OCI-LY1 (cell line): ENCODE results near the gene RNF207.

Experiments
- H2AFZ ChIP-seq: fragments of 200-600 bp; sonication (generic), shearing (Covaris generic); 2 replicates; pipeline ENCODE4 v1.6.0; 2014; ENCODE audit warnings: antibody characterized with exemption, mild to moderate bottlenecking, low read length
- H3F3A ChIP-seq: fragments of 200-600 bp; sonication (generic), shearing (Covaris generic); 2 replicates; pipeline ENCODE4 v1.6.0; 2014; ENCODE audit warnings: mild to moderate bottlenecking, antibody characterized with exemption, low read length, moderate library complexity; ENCODE audit not compliant: insufficient read depth
- H3K27ac ChIP-seq: fragments of 200-600 bp; sonication (generic); 2 replicates; pipeline ENCODE4 v1.5.1; 2014; ENCODE audit warnings: low read length, mixed run types, mild to moderate bottlenecking, low read depth; ENCODE audit not compliant: poor library complexity, severe bottlenecking
- H3K27me3 ChIP-seq: fragments of 200-600 bp; sonication (generic); 2 replicates; pipeline ENCODE4 v1.6.0; 2014; ENCODE audit warnings: antibody characterized with exemption, mild to moderate bottlenecking, low read length, moderate library complexity; ENCODE audit not compliant: insufficient read depth
- H3K36me3 ChIP-seq: fragments of 200-600 bp; sonication (generic); 2 replicates; pipeline ENCODE4 v1.6.1; 2014; ENCODE audit warnings: mild to moderate bottlenecking, antibody characterized with exemption, low read length, moderate library complexity, mixed read lengths; ENCODE audit not compliant: insufficient read depth
- H3K4me1 ChIP-seq: fragments of 200-600 bp; sonication (generic); 2 replicates; pipeline ENCODE4 v1.5.1; 2014; ENCODE audit warnings: mild to moderate bottlenecking, low read length, moderate library complexity; ENCODE audit not compliant: insufficient read depth, severe bottlenecking
- H3K4me2 ChIP-seq: fragments of 200-600 bp; sonication (generic), shearing (Covaris generic); 2 replicates; pipeline ENCODE4 v1.6.1; 2014; ENCODE audit warnings: low read length
- H3K4me3 ChIP-seq: fragments of 200-600 bp; sonication (generic); 2 replicates; pipeline ENCODE4 v1.5.1; 2014; ENCODE audit warnings: low read length, low read depth, mild to moderate bottlenecking, mixed read lengths; ENCODE audit not compliant: poor library complexity, severe bottlenecking
- H3K79me2 ChIP-seq: fragments of 200-600 bp; shearing (Covaris generic); 2 replicates; pipeline ENCODE4 v1.6.1; 2016; ENCODE audit warnings: mixed run types, low read length, mixed read lengths; ENCODE audit not compliant: insufficient read depth
- H3K9ac ChIP-seq: fragments of 200-600 bp; sonication (generic), shearing (Covaris generic); 2 replicates; pipeline ENCODE4 v1.6.1; 2014; ENCODE audit warnings: mild to moderate bottlenecking, low read length, mixed read lengths
- H3K9me2 ChIP-seq: fragments of 200-600 bp; sonication (generic), shearing (Covaris generic); 2 replicates; pipeline ENCODE4 v1.6.1; 2014; ENCODE audit warnings: low read depth, mild to moderate bottlenecking, low read length, mixed read lengths
- H3K9me3 ChIP-seq: fragments of 200-600 bp; shearing (Covaris generic); 2 replicates; pipeline ENCODE4 v1.6.1; 2014; ENCODE audit warnings: low read length, mixed read lengths
- H4K20me1 ChIP-seq: fragments of 200-600 bp; sonication (generic), shearing (Covaris generic); 2 replicates; pipeline ENCODE4 v1.6.0; 2016; ENCODE audit warnings: mild to moderate bottlenecking, low read length; ENCODE audit not compliant: insufficient read depth
- CTCF ChIP-seq: fragments of 200-600 bp; sonication (generic), shearing (Covaris generic); IDR thresholded peaks from 2 replicates; pipeline ENCODE4 v1.5.1; 2017; ENCODE audit warnings: mild to moderate bottlenecking, antibody characterized with exemption, low read length, moderate library complexity, mixed read lengths
- EZH2 ChIP-seq: fragments of 200-600 bp; sonication (generic), shearing (Covaris generic); IDR thresholded peaks from 2 replicates; pipeline ENCODE4 v1.8.0; 2017; ENCODE audit warnings: borderline replicate concordance, mixed run types, mild to moderate bottlenecking, antibody characterized with exemption, low read length, moderate library complexity, mixed read lengths

The RNF207 gene, protein sequence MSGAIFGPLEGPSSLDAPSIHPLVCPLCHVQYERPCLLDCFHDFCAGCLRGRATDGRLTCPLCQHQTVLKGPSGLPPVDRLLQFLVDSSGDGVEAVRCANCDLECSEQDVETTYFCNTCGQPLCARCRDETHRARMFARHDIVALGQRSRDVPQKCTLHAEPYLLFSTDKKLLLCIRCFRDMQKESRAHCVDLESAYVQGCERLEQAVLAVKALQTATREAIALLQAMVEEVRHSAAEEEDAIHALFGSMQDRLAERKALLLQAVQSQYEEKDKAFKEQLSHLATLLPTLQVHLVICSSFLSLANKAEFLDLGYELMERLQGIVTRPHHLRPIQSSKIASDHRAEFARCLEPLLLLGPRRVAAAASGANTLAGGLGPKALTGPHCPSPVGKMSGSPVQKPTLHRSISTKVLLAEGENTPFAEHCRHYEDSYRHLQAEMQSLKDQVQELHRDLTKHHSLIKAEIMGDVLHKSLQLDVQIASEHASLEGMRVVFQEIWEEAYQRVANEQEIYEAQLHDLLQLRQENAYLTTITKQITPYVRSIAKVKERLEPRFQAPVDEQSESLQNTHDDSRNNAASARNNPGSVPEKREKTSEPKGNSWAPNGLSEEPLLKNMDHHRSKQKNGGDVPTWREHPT

DNA sequence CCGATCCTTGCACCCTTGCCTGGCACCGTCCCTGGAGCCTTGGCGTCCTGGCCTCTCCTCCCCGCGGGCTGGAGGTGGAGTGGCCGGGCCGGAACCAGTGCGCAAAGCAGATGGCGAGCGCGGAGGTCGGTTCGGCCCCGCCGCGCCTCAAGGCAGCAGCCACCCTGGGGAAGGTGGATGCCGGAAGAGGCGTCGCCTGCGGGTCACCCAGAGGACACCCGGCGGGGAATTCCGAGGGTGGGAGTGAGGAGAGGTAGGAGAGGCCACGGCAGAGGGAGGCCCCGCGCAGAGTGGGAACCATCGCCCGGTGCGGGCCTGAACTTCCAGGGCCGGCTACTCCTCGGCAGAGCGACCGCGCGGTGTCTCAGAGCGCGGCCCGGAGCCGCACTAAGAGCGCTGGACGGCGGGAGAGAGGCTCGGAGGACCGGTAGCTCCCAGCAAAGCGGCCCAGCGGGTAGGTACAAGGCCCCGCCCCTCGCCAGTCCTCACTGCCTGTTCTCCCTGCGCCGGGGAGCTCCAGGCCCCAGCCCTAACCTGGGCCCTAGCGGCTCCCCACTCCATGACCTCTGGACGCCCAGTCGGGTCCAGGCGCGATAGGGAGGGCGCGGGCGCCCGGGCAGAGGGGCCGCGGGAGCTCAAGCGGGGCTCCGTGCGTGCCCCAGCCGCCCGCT is at the start of gene RNF207:
Gene RNF207, plus strand, starts transcription at position 271 of the 671 bp plus-strand sequence. CDS start 417 bp downstream, outside the sequence.
- Histone ChIP-seq H3K9ac (no peak within 1 kb of the TSS), H3K4me3 (no peak within 1 kb of the TSS), H2AFZ (no peak within 1 kb of the TSS), H3K79me2 (no peaks in the 10 kb centered on the region), H3K4me2 (peak within 1 kb of the TSS; percentile 15; the same call in 1 of the 2 replicates), H4K20me1 (no peaks in the 10 kb centered on the region), H3K27me3 (peaks cover 6% of the 10 kb centered on the region; the same call in 1 of the 2 replicates), H3K36me3 (no peaks in the 10 kb centered on the region), H3K9me3 (no peaks in the 10 kb centered on the region), H3K9me2 (no peaks in the 10 kb centered on the region), H3K4me1 (peaks cover 15% of the 10 kb centered on the region), H3F3A (no peaks in the 10 kb centered on the region), H3K27ac (no peak within 1 kb of the TSS)
- no peak for TF ChIP-seq EZH2
- TF ChIP-seq CTCF: no peak

GRCh38 chr1:6157132-6157527 is 48.8 kb upstream of the RNF207 start:
- no peak for TF ChIP-seq CTCF
- TF ChIP-seq EZH2: no peak
- H3K4me2 ChIP-seq: no peak overlapping the region
- H3K4me3 ChIP-seq: no peak overlapping the region

DNA sequence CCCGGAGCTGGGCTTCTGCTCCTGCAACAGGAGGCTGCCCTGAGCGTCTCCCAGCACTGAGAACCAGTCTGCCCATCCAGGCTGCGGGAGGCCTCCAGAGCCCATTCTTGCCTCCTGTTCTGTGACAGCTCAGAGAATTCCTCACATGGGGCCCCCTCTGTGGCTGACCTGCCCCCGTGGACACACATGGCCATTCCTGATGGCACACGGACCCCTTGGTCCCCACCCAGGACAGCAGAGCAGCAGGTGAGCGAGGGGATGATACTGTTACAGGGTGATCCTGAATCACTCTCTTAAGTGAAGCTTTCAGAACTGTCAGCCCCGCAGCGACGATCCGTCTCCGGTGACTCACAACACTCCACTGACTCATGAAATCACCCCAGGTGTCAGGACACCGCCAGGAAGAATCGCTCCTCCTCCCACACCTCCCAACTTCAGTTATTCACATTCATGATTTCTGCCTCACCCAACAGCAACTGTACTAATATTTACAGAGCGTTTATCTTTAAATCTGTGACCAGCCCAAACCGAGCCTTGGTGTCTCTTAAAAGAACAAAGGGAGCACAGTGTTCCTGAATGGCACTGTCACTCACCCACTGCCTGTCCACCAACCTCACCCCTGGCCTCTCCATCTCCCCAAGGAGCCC is 48.3 kb upstream of the RNF207 start:
- no peaks in the 10 kb centered on the region for H3F3A ChIP-seq
- H3K27ac ChIP-seq: no peak overlapping the region
- no peak for TF ChIP-seq CTCF
- TF ChIP-seq EZH2: no peak
- H4K20me1 ChIP-seq: no peaks in the 10 kb centered on the region
- H3K9me3 ChIP-seq: no peaks in the 10 kb centered on the region
- no peaks in the 10 kb centered on the region for H3K36me3 ChIP-seq
- no peaks in the 10 kb centered on the region for H3K4me1 ChIP-seq
- H3K79me2 ChIP-seq: no peaks in the 10 kb centered on the region
- H3K4me3 ChIP-seq: no peak overlapping the region
- H3K4me2 ChIP-seq: no peak overlapping the region
- H3K9me2 ChIP-seq: no peaks in the 10 kb centered on the region
- H3K9ac ChIP-seq: no peak overlapping the region
- H2AFZ ChIP-seq: no peak overlapping the region
- H3K27me3 ChIP-seq: peaks cover 4% of the 10 kb centered on the region; the same call in 1 of the 2 replicates

More at GRCh38 chr1:6157132-6157527, 48.8 kb upstream of the RNF207 start:
- Histone ChIP-seq H3K79me2 (no peaks in the 10 kb centered on the region), H3K27ac (no peak overlapping the region), H3K9me3 (no peaks in the 10 kb centered on the region), H2AFZ (no peak overlapping the region), H3K9ac (no peak overlapping the region), H4K20me1 (no peaks in the 10 kb centered on the region), H3K36me3 (no peaks in the 10 kb centered on the region), H3K27me3 (peaks cover 4% of the 10 kb centered on the region; the same call in 1 of the 2 replicates), H3F3A (no peaks in the 10 kb centered on the region), H3K4me1 (no peaks in the 10 kb centered on the region), H3K9me2 (no peaks in the 10 kb centered on the region)
